Breast epithelium (tissue), 4 donors: Measurements from ENCODE around the gene TNFRSF8. TPM values are rescaled to one million over a fixed set of nuclear protein-coding genes. Genes with fewer than 3 reads are reported as not detected.

Source experiments
- DNase-seq, 2 donors: peaks; one replicate each; pipeline ENCODE4 v3.0.0-alpha.2; 2019; ENCODE audit warnings: low spot score in 2 of 2
- H3K27ac ChIP-seq, 2 donors: fragments of 200-600 bp; sonication (generic) in 1 of 2; one replicate each; pipeline ENCODE4 v1.5.1; 2016 to 2019; ENCODE audit warnings: mild to moderate bottlenecking in 1 of 2
- H3K27me3 ChIP-seq, 2 donors: fragments of 200-600 bp; sonication (generic) in 1 of 2; one replicate each; pipeline versions ENCODE4 v1.5.1 to v1.6.0; 2017 to 2019; ENCODE audit warnings: control low read depth in 1 of 2, mild to moderate bottlenecking in 1 of 2
- H3K36me3 ChIP-seq: fragments of 200-600 bp; one replicate; pipeline ENCODE4 v1.5.1; 2019
- H3K4me1 ChIP-seq, 2 donors: fragments of 200-600 bp; sonication (generic); one replicate each; pipeline ENCODE4 v1.5.1; 2016 to 2019; ENCODE audit warnings: control low read depth in 1 of 2
- H3K4me3 ChIP-seq, 3 donors: fragments of 200-600 bp; sonication (generic); 1 replicate in 2 of 3; 2 replicates in 1 of 3; pipeline ENCODE4 v1.5.1; 2016 to 2019; ENCODE audit warnings: mild to moderate bottlenecking in 3 of 3, moderate library complexity in 2 of 3
- H3K9me3 ChIP-seq, 2 donors: fragments of 200-600 bp; sonication (generic) in 1 of 2; one replicate each; pipeline ENCODE4 v1.5.1; 2016 to 2019; ENCODE audit warnings: control low read depth in 1 of 2
- CTCF ChIP-seq, 3 donors: fragments of 450-650 bp; IDR thresholded peaks; one replicate each; pipeline ENCODE4 v1.5.1; 2016 to 2017; ENCODE audit warnings: antibody characterized with exemption in 3 of 3, mild to moderate bottlenecking in 3 of 3, moderate library complexity in 3 of 3
- POLR2A ChIP-seq: fragments of 450-650 bp; IDR thresholded peaks from one replicate; pipeline ENCODE4 v1.6.1; 2016; ENCODE audit warnings: antibody characterized with exemption, mild to moderate bottlenecking, moderate library complexity
- POLR2AphosphoS5 ChIP-seq, 3 donors: sonication (generic); formaldehyde crosslinking; IDR thresholded peaks; one replicate each; pipeline ENCODE4 v1.6.1; 2017; ENCODE audit warnings: antibody characterized with exemption in 3 of 3
- intact Hi-C: fragments of 100-400 bp; cut with DNase I; formaldehyde crosslinking; loops from one replicate; pipeline ENCODE4 v1.15.1; 2023; ENCODE audit warnings: low total_unique reads
- total RNA-seq, 3 donors: library from RNA; depleted of rRNA; stranded (reverse); fragments of >200 nt; gene quantifications; one replicate each; pipeline ENCODE4 v1.1.0, GENCODE V29; 2016

The TNFRSF8 gene
- total RNA-seq, 3 donors from 2014 or later, result 0.88 to 2.3 (median 1.6) TPM

- TF ChIP-seq CTCF (IDR thresholded peaks at IDR 0.05) (peak in 1 of 3 donors; percentile 26), POLR2A (no peak)
- intact Hi-C loops, result no loop called here
- DNase-seq, result no peak
- no peaks in the 10 kb centered on the region for H3K27me3 ChIP-seq
- no peaks in the 10 kb centered on the region for H3K36me3 ChIP-seq
- H3K4me1 ChIP-seq, result no peaks in the 10 kb centered on the region
- no peak overlapping the region for H3K4me3 ChIP-seq
- no peak overlapping the region for H3K27ac ChIP-seq
- H3K9me3 ChIP-seq, result no peaks in the 10 kb centered on the region
Measured at GRCh38 chr1:12049616-12050015, 13.5 kb upstream of the TNFRSF8 start.

GRCh38 chr1:12051361-12051760, 11.7 kb upstream of the TNFRSF8 start:
- no peaks in the 10 kb centered on the region for H3K9me3 ChIP-seq
- intact Hi-C loops, result no loop called here

GRCh38 chr1:12052008-12052573, 11.0 kb upstream of the TNFRSF8 start:
- intact Hi-C loops, result no loop called here
- TF ChIP-seq POLR2A (no peak), POLR2AphosphoS5 (IDR thresholded peaks at IDR 0.05) (no peak), CTCF (IDR thresholded peaks at IDR 0.05) (no peak)
- Histone ChIP-seq H3K36me3 (no peaks in the 10 kb centered on the region), H3K4me3 (no peak overlapping the region), H3K9me3 (no peaks in the 10 kb centered on the region), H3K27ac (peak overlapping the region; percentile 26 to 48), H3K27me3 (no peaks in the 10 kb centered on the region), H3K4me1 (no peaks in the 10 kb centered on the region)
- DNase-seq, result no peak

More at GRCh38 chr1:12051361-12051760, 11.7 kb upstream of the TNFRSF8 start:
- Histone ChIP-seq H3K36me3 (no peaks in the 10 kb centered on the region), H3K27me3 (no peaks in the 10 kb centered on the region), H3K27ac (no peak overlapping the region), H3K4me1 (no peaks in the 10 kb centered on the region), H3K4me3 (no peak overlapping the region)
- TF ChIP-seq CTCF (IDR thresholded peaks at IDR 0.05) (no peak), POLR2AphosphoS5 (IDR thresholded peaks at IDR 0.05) (no peak), POLR2A (no peak)
- DNase-seq, result no peak

- Histone ChIP-seq H3K4me1 (no peaks in the 10 kb centered on the region), H3K27ac (peak overlapping the region in 1 of 2 donors; percentile 48), H3K9me3 (no peaks in the 10 kb centered on the region), H3K36me3 (no peaks in the 10 kb centered on the region), H3K4me3 (no peak overlapping the region), H3K27me3 (no peaks in the 10 kb centered on the region)
- DNase-seq, result peak in 1 of 2 donors; percentile 19
- intact Hi-C loops, result no loop called here
- TF ChIP-seq CTCF (IDR thresholded peaks at IDR 0.05), result peak in 1 of 3 donors; percentile 16
- TF ChIP-seq POLR2A, result no peak
Measured at GRCh38 chr1:12052997-12053686, 10.0 kb upstream of the TNFRSF8 start.

GRCh38 chr1:12053752-12054548, 9.2 kb upstream of the TNFRSF8 start:
- Histone ChIP-seq H3K27ac (no peak overlapping the region), H3K9me3 (no peaks in the 10 kb centered on the region), H3K36me3 (no peaks in the 10 kb centered on the region), H3K4me3 (no peak overlapping the region), H3K27me3 (no peaks in the 10 kb centered on the region), H3K4me1 (no peaks in the 10 kb centered on the region)
- DNase-seq, result no peak
- intact Hi-C loops, result no loop called here
- no peak for TF ChIP-seq POLR2A
- TF ChIP-seq CTCF (IDR thresholded peaks at IDR 0.05), result no peak
